ENCODE measurements around the gene HDAC9. TPM values are rescaled to one million over a fixed set of nuclear protein-coding genes. Genes with fewer than 3 reads are reported as not detected.

The HDAC9 gene
- total and polyA plus RNA-seq, 2 experiments from 2014 or later = 3.7 to 9.4 TPM

GRCh38 chr7:18580950-18581349 lies 85.4 kb downstream of the HDAC9 start:
- no peak overlapping the region for H3K4me2 ChIP-seq
- no peaks in the 10 kb centered on the region for H3K27me3 ChIP-seq
- no peaks in the 10 kb centered on the region for H4K20me1 ChIP-seq (ENCODE audit: insufficient read depth, poor library complexity, severe bottlenecking)
- H3K27ac ChIP-seq = no peak overlapping the region
- H3K9me2 ChIP-seq (replicated peaks; ENCODE audit: insufficient read depth) = no peaks in the 10 kb centered on the region
- WGBS (ENCODE audit: low lambda C conversion rate, missing lambda C conversion rate) = 45% methylated on average over 1 of the region's 1 CpG
- H3K4me1 ChIP-seq (ENCODE audit: insufficient read depth) = no peaks in the 10 kb centered on the region
- H2AFZ ChIP-seq = no peak overlapping the region
- H3K9me3 ChIP-seq (ENCODE audit: low read depth) = no peaks in the 10 kb centered on the region
- no peak overlapping the region for H3K4me3 ChIP-seq
- TF ChIP-seq EZH2phosphoT487 (IDR thresholded peaks at IDR 0.05; ENCODE audit: low read depth, severe bottlenecking, unreplicated experiment) (no peak), CTCF (IDR thresholded peaks at IDR 0.05; ENCODE audit: poor library complexity) (no peak), EZH2 (IDR thresholded peaks at IDR 0.05; ENCODE audit: borderline replicate concordance) (no peak)
- no peak for DNase-seq (ENCODE audit: low spot score)
- H3K79me2 ChIP-seq = no peaks in the 10 kb centered on the region
- no peaks in the 10 kb centered on the region for H3K36me3 ChIP-seq (replicated peaks; ENCODE audit: insufficient read depth, low read depth)

GRCh38 chr7:18583305-18583704 lies 87.8 kb downstream of the HDAC9 start:
- H3K79me2 ChIP-seq = no peaks in the 10 kb centered on the region
- no peak overlapping the region for H3K27ac ChIP-seq
- H3K9me2 ChIP-seq (replicated peaks; ENCODE audit: insufficient read depth) = no peaks in the 10 kb centered on the region
- no peaks in the 10 kb centered on the region for H3K27me3 ChIP-seq
- TF ChIP-seq CTCF (IDR thresholded peaks at IDR 0.05; ENCODE audit: poor library complexity) (no peak), EZH2 (IDR thresholded peaks at IDR 0.05; ENCODE audit: borderline replicate concordance) (no peak), EZH2phosphoT487 (IDR thresholded peaks at IDR 0.05; ENCODE audit: low read depth, severe bottlenecking, unreplicated experiment) (no peak)
- DNase-seq (ENCODE audit: low spot score) = peak; percentile 14
- H2AFZ ChIP-seq = no peak overlapping the region
- H4K20me1 ChIP-seq (ENCODE audit: insufficient read depth, poor library complexity, severe bottlenecking) = no peaks in the 10 kb centered on the region
- H3K9me3 ChIP-seq (ENCODE audit: low read depth) = no peaks in the 10 kb centered on the region
- no peaks in the 10 kb centered on the region for H3K36me3 ChIP-seq (replicated peaks; ENCODE audit: insufficient read depth, low read depth)
- H3K4me3 ChIP-seq = no peak overlapping the region
- H3K4me1 ChIP-seq (ENCODE audit: insufficient read depth) = no peaks in the 10 kb centered on the region
- 61% methylated on average over 2 of the region's 2 CpGs for WGBS (ENCODE audit: low lambda C conversion rate, missing lambda C conversion rate)
- H3K4me2 ChIP-seq = no peak overlapping the region

GRCh38 chr7:18590241-18590640 lies 94.7 kb downstream of the HDAC9 start:
- Histone ChIP-seq H3K36me3 (replicated peaks; ENCODE audit: insufficient read depth, low read depth) (no peaks in the 10 kb centered on the region), H2AFZ (peak overlapping the region; percentile 14), H3K9me2 (replicated peaks; ENCODE audit: insufficient read depth) (no peaks in the 10 kb centered on the region), H3K4me3 (no peak overlapping the region), H4K20me1 (ENCODE audit: insufficient read depth, poor library complexity, severe bottlenecking) (no peaks in the 10 kb centered on the region), H3K27ac (peak overlapping the region; percentile 13), H3K79me2 (no peaks in the 10 kb centered on the region), H3K27me3 (no peaks in the 10 kb centered on the region), H3K4me1 (ENCODE audit: insufficient read depth) (no peaks in the 10 kb centered on the region), H3K4me2 (peak overlapping the region; percentile 47), H3K9me3 (ENCODE audit: low read depth) (no peaks in the 10 kb centered on the region)
- no peak for TF ChIP-seq EZH2phosphoT487 (IDR thresholded peaks at IDR 0.05; ENCODE audit: low read depth, severe bottlenecking, unreplicated experiment)
- TF ChIP-seq CTCF (IDR thresholded peaks at IDR 0.05; ENCODE audit: poor library complexity) = no peak
- no peak for TF ChIP-seq EZH2 (IDR thresholded peaks at IDR 0.05; ENCODE audit: borderline replicate concordance)
- WGBS (ENCODE audit: low lambda C conversion rate, missing lambda C conversion rate) = 37% methylated on average over 7 of the region's 7 CpGs
- no peak for DNase-seq (ENCODE audit: low spot score)

Measured in hepatocyte (in vitro differentiated cells).